MM.1S (cell line): ENCODE results near the gene KRT81.
A peak's percentile ranks its signal among the peaks of the same experiment; 100 is the strongest.

ENCODE experiments used
- DNase-seq: peaks from one replicate; pipeline ENCODE4 v3.0.0-alpha.2; 2015
- H2AFZ ChIP-seq: fragments of 300-600 bp; sonication (generic); 2 replicates; pipeline ENCODE4 v1.6.0; 2016; ENCODE audit warnings: antibody characterized with exemption, low read length
- H3F3A ChIP-seq: fragments of 300-600 bp; sonication (generic); 2 replicates; pipeline ENCODE4 v1.6.1; 2016; ENCODE audit warnings: mild to moderate bottlenecking, antibody characterized with exemption, low read length, moderate library complexity, mixed read lengths; ENCODE audit not compliant: insufficient read depth
- H3K27ac ChIP-seq: fragments of 300-600 bp; sonication (generic); 2 replicates; pipeline ENCODE4 v1.5.1; 2016; ENCODE audit warnings: mild to moderate bottlenecking, low read length
- H3K27me3 ChIP-seq: fragments of 300-600 bp; sonication (generic); replicated peaks from 2 replicates; pipeline ENCODE4 v1.6.0; 2016; ENCODE audit warnings: low read length; ENCODE audit not compliant: insufficient read depth
- H3K36me3 ChIP-seq: fragments of 300-600 bp; sonication (generic); replicated peaks from 2 replicates; pipeline ENCODE4 v1.6.1; 2016; ENCODE audit warnings: mild to moderate bottlenecking, low read length, mixed read lengths; ENCODE audit not compliant: insufficient read depth
- H3K4me1 ChIP-seq: fragments of 300-600 bp; sonication (generic); 2 replicates; pipeline ENCODE4 v1.6.1; 2016; ENCODE audit warnings: low read length, mixed read lengths
- H3K4me2 ChIP-seq: fragments of 300-600 bp; sonication (generic); 2 replicates; pipeline ENCODE4 v1.6.0; 2016; ENCODE audit warnings: low read depth, low read length
- H3K4me3 ChIP-seq: fragments of 300-600 bp; sonication (generic); 2 replicates; pipeline ENCODE4 v1.5.1; 2016; ENCODE audit warnings: low read length, mixed read lengths
- H3K79me2 ChIP-seq: fragments of 300-600 bp; sonication (generic); 2 replicates; pipeline ENCODE4 v1.6.1; 2016; ENCODE audit warnings: mixed run types, low read length, mixed read lengths
- H3K9ac ChIP-seq: fragments of 300-600 bp; sonication (generic); 2 replicates; pipeline ENCODE4 v1.6.1; 2016; ENCODE audit warnings: low read length, mixed read lengths
- H3K9me2 ChIP-seq: fragments of 300-600 bp; sonication (generic); replicated peaks from 2 replicates; pipeline ENCODE4 v1.6.1; 2016; ENCODE audit warnings: mild to moderate bottlenecking, low read length, mixed read lengths; ENCODE audit not compliant: insufficient read depth
- H3K9me3 ChIP-seq: fragments of 300-600 bp; sonication (generic); replicated peaks from 2 replicates; pipeline ENCODE4 v1.6.1; 2016; ENCODE audit warnings: mild to moderate bottlenecking, low read length, mixed read lengths; ENCODE audit not compliant: insufficient read depth
- H4K20me1 ChIP-seq: fragments of 300-600 bp; sonication (generic); 2 replicates; pipeline ENCODE4 v1.6.1; 2016; ENCODE audit warnings: mild to moderate bottlenecking, low read length, moderate library complexity, mixed read lengths; ENCODE audit not compliant: insufficient read depth
- EZH2 ChIP-seq: fragments of 300-600 bp; sonication (generic); optimal IDR thresholded peaks from 2 replicates; pipeline ENCODE3; 2017; ENCODE audit warnings: low read depth, mild to moderate bottlenecking, antibody characterized with exemption, low read length, mixed read lengths
- EZH2phosphoT487 ChIP-seq: fragments of 300-600 bp; sonication (generic); IDR thresholded peaks from 2 replicates; pipeline ENCODE4 v1.6.1; 2018; ENCODE audit warnings: antibody characterized with exemption, low read length
- TF ChIP-seq, protein P1 (sequence below): fragments of 300-600 bp; sonication (generic); IDR thresholded peaks from 2 replicates; pipeline ENCODE4 v1.5.1; 2016; ENCODE audit warnings: antibody characterized with exemption, low read length, mixed read lengths

KRT81 gene

DNA sequence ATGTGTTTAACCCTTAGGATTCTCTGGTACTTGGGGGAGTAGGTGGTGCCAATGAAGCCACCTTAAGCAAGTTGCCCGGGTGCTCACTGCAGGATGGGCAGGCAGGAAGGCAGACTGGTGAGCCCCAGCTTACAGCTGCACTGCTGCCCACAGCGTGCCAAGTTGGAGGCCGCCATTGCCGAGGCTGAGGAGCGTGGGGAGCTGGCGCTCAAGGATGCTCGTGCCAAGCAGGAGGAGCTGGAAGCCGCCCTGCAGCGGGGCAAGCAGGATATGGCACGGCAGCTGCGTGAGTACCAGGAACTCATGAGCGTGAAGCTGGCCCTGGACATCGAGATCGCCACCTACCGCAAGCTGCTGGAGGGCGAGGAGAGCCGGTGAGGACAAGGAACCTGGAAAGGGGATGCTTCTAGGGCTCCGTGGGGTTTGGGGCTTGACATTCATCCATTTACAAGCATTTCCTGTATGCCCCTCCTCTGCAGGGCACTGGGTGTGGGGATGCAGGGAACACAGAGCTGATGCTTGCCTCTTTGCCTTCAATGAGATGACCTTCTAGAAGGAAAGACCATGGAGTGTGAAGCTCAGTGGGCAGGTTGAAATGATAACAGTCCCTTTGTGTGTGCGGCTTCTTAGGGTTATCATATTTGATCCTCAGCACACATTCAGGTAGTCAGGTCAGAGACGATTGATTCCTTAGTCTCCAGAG lies 45.9 kb downstream of the KRT81 start:
- Histone ChIP-seq H3K9me3 (no peaks in the 10 kb centered on the region), H3K79me2 (no peaks in the 10 kb centered on the region), H3K27ac (no peak overlapping the region), H3K36me3 (no peaks in the 10 kb centered on the region), H3K4me3 (no peak overlapping the region), H4K20me1 (no peaks in the 10 kb centered on the region), H3F3A (no peaks in the 10 kb centered on the region), H3K4me1 (peaks cover 5% of the 10 kb centered on the region; the same call in 1 of the 2 replicates), H3K9me2 (no peaks in the 10 kb centered on the region), H3K27me3 (no peaks in the 10 kb centered on the region), H3K9ac (no peak overlapping the region), H3K4me2 (no peak overlapping the region), H2AFZ (no peak overlapping the region)
- TF ChIP-seq EZH2 (no peak), EZH2phosphoT487 (no peak)
- TF ChIP-seq, protein P1, sequence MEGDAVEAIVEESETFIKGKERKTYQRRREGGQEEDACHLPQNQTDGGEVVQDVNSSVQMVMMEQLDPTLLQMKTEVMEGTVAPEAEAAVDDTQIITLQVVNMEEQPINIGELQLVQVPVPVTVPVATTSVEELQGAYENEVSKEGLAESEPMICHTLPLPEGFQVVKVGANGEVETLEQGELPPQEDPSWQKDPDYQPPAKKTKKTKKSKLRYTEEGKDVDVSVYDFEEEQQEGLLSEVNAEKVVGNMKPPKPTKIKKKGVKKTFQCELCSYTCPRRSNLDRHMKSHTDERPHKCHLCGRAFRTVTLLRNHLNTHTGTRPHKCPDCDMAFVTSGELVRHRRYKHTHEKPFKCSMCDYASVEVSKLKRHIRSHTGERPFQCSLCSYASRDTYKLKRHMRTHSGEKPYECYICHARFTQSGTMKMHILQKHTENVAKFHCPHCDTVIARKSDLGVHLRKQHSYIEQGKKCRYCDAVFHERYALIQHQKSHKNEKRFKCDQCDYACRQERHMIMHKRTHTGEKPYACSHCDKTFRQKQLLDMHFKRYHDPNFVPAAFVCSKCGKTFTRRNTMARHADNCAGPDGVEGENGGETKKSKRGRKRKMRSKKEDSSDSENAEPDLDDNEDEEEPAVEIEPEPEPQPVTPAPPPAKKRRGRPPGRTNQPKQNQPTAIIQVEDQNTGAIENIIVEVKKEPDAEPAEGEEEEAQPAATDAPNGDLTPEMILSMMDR, result no peak
- no peak for DNase-seq

- H3K79me2 ChIP-seq, result no peaks in the 10 kb centered on the region
- DNase-seq, result no peak
- H3K27me3 ChIP-seq, result no peaks in the 10 kb centered on the region
- no peaks in the 10 kb centered on the region for H4K20me1 ChIP-seq
- TF ChIP-seq EZH2phosphoT487 (no peak), EZH2 (no peak)
- TF ChIP-seq, protein P1, result no peak
- no peak overlapping the region for H3K4me3 ChIP-seq
- no peak overlapping the region for H2AFZ ChIP-seq
- no peak overlapping the region for H3K27ac ChIP-seq
- H3F3A ChIP-seq, result no peaks in the 10 kb centered on the region
- no peak overlapping the region for H3K9ac ChIP-seq
- peaks cover 5% of the 10 kb centered on the region; the same call in 1 of the 2 replicates for H3K4me1 ChIP-seq
- no peaks in the 10 kb centered on the region for H3K9me3 ChIP-seq
- H3K9me2 ChIP-seq, result no peaks in the 10 kb centered on the region
- no peaks in the 10 kb centered on the region for H3K36me3 ChIP-seq
- H3K4me2 ChIP-seq, result no peak overlapping the region
These were observed 46.7 kb downstream of the KRT81 start for GRCh38 chr12:52244615-52244994.

DNA sequence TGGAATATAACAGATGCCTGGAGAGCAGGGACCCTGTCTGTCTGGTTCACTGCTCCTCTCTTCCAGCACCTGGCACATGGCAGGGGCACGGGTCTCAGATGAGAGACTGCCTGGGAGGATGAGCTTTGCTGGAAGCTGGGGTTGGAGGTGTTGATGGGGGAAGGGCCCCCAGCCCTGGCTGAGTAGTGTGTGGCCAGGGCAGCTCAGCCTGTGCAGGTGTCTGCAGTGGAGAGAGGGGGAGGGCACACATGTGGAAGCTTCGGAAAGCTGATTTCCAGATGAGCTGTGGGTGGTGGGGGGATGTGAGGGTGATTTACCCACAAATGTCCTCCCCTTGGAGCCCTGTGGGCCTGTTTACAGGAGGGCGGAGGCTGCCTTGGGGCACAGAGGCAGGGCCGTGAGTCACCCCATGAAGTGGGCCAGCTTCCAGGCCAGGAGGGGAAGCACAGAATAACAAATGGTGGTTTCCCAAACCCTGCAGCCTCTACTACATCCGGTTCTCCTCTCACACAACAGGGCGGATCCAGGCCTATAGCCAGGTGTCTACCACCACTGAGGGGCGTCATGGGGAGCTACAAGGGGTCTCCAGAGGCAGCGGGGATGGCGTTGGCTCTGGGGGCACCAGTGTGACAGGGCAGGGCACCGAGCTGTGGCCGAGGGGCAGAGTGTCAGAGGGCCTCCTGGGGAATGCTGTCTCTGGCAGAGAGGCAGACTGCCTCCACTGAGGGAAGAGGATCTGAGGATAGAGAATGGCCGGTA lies 47.3 kb downstream of the KRT81 start:
- Histone ChIP-seq H3K4me1 (peaks cover 5% of the 10 kb centered on the region; the same call in 1 of the 2 replicates), H3K4me3 (no peak overlapping the region), H3K9me2 (no peaks in the 10 kb centered on the region), H3K79me2 (no peaks in the 10 kb centered on the region), H3K27ac (no peak overlapping the region), H2AFZ (no peak overlapping the region), H3K9me3 (no peaks in the 10 kb centered on the region), H3K27me3 (no peaks in the 10 kb centered on the region), H4K20me1 (no peaks in the 10 kb centered on the region), H3K9ac (no peak overlapping the region), H3F3A (no peaks in the 10 kb centered on the region), H3K4me2 (no peak overlapping the region), H3K36me3 (no peaks in the 10 kb centered on the region)
- TF ChIP-seq EZH2 (no peak), EZH2phosphoT487 (no peak)
- TF ChIP-seq, protein P1, result no peak
- DNase-seq, result peak; percentile 10
